Psoas muscle (tissue), 8 donors: Measurements from ENCODE around the gene TMEM50A. TPM values are rescaled to one million over a fixed set of nuclear protein-coding genes. Genes with fewer than 3 reads are reported as not detected.
"Not testable (repeated sequence)": the region's sequence is repeated elsewhere in the genome, so short reads cannot be mapped to it uniquely, and the experiment has no call there.

Experiments used
- ATAC-seq, 4 donors: fragments of 200-7000 bp; cut with Tn5 transposase; one replicate each; pipeline ENCODE4 v1.9.1; 2020; ENCODE audit warnings: moderate library complexity in 3 of 4, mild to moderate bottlenecking in 2 of 4
- DNase-seq, 2 donors: peaks; one replicate each; pipeline ENCODE4 v3.0.0-alpha.2; 2020
- H3K27ac ChIP-seq: fragments of 200-600 bp; one replicate; pipeline ENCODE4 v1.8.0; 2022
- H3K27me3 ChIP-seq, 3 donors: fragments of 200-600 bp in 1 of 3; one replicate each; pipeline versions ENCODE4 v1.6.1 to v1.8.0; 2013 to 2022; ENCODE audit warnings: low read length in 2 of 3, mild to moderate bottlenecking in 2 of 3, moderate library complexity in 1 of 3; ENCODE audit not compliant: insufficient read depth in 3 of 3
- H3K36me3 ChIP-seq, 2 donors: fragments of 200-600 bp in 1 of 2; one replicate each; pipeline versions ENCODE4 v1.6.1 to v1.8.0; 2013 to 2022; ENCODE audit warnings: low read depth in 1 of 2, mild to moderate bottlenecking in 1 of 2, moderate library complexity in 1 of 2; ENCODE audit not compliant: insufficient read depth in 1 of 2
- H3K4me1 ChIP-seq: fragments of 200-600 bp; one replicate; pipeline ENCODE4 v1.8.0; 2022
- H3K4me3 ChIP-seq: fragments of 200-600 bp; one replicate; pipeline ENCODE4 v1.8.0; 2022; ENCODE audit warnings: mild to moderate bottlenecking
- H3K9me3 ChIP-seq: fragments of 200-600 bp; one replicate; pipeline ENCODE4 v1.8.0; 2022
- CTCF ChIP-seq: fragments of 200-600 bp; IDR thresholded peaks from one replicate; pipeline ENCODE4 v1.8.0; 2022; ENCODE audit warnings: antibody characterized with exemption
- WGBS, 3 donors: extraction: QIAGEN DNeasy Blood & Tissue Kit; methylation state at CpG; one replicate each; pipeline versions ENCODE4 v1.1.6 to v1.1.7; 2013; 5-methylcytosine and 5-hydroxymethylcytosine counted together
- intact Hi-C, 2 donors: fragments of 100-400 bp; cut with DNase I; formaldehyde crosslinking; loops; one replicate each; pipeline versions ENCODE4 v1.11.0 to v1.14.2; 2022
- polyA plus RNA-seq, 3 donors: library from polyadenylated mRNA; stranded (reverse); fragments of 200-250 nt; gene quantifications; one replicate each; pipeline ENCODE4 v1.2.3, GENCODE V29; 2013
- total RNA-seq, 4 donors: library from RNA; stranded (reverse); fragmentation: NEBNext Ultra II Directional in 2 of 4; extraction: Animal tissue kit (Norgen Biotek cat#: 25700) in 2 of 4; gene quantifications; one replicate each; pipeline versions ENCODE4 v1.2.1 to v1.2.4, GENCODE V29; 2021 to 2023
- donor health status: healthy with polysubstance abuse.
- donor health status: DM: no; HTN: no; CAD: no; lungs with moderate emphysema.
- donor health status: Bipolar disorder and iron deficiency.
- donor health status: healthy.
- donor health status: DM: yes; HTN: yes; CAD: no.
- donor health status: DM: no; HTN: no; CAD: no.
- donor health status: DM: no; HTN: no; CAD: no.
- donor health status: DM: yes; HTN: yes; CAD: no.

Gene TMEM50A
- total and polyA plus RNA-seq, 7 donors: 37.0 to 68.1 (median 44.1) TPM

GRCh38 chr1:25402947-25403803 lies 65.0 kb downstream of the TMEM50A start:
- DNase-seq, H3K36me3 ChIP-seq, H3K27ac ChIP-seq, H3K27me3 ChIP-seq, H3K4me1 ChIP-seq, H3K9me3 ChIP-seq, H3K4me3 ChIP-seq: not testable (repeated sequence)
- 18 to 25% (median 19%) methylated on average over 5 to 6 of the region's 8 CpGs for WGBS, 3 donors
- peak; percentile 33 for TF ChIP-seq CTCF
- intact Hi-C loops: loop anchor here (5.0 kb wide), 1 partner anchor 119 kb away; no protein-coding TSS in a partner anchor
- ATAC-seq: peak; percentile 72 to 90 (median 84)

- intact Hi-C loops: loop anchor here in 1 of 2 donors (5.0 kb wide), 1 partner anchor 119 kb away; no protein-coding TSS in a partner anchor
- H3K36me3 ChIP-seq, H3K27ac ChIP-seq, H3K27me3 ChIP-seq, H3K4me3 ChIP-seq, DNase-seq, ATAC-seq, H3K9me3 ChIP-seq, H3K4me1 ChIP-seq: not testable (repeated sequence)
- WGBS, 3 donors: 69 to 76% (median 73%) methylated on average over 7 to 9 of the region's 12 CpGs
These were observed 67.7 kb downstream of the TMEM50A start for GRCh38 chr1:25405731-25406305.

GRCh38 chr1:25409641-25410427 lies 71.7 kb downstream of the TMEM50A start:
- not testable (repeated sequence) for H3K36me3 ChIP-seq, H3K4me1 ChIP-seq, ATAC-seq, H3K9me3 ChIP-seq, H3K27me3 ChIP-seq, H3K4me3 ChIP-seq, DNase-seq, H3K27ac ChIP-seq
- 80 to 87% (median 84%) methylated on average over 8 to 10 of the region's 10 CpGs for WGBS, 3 donors
- intact Hi-C loops: loop anchor here in 1 of 2 donors (5.0 kb wide), 1 partner anchor 123 kb away; no protein-coding TSS in a partner anchor

Other genes starting within 250 kb of the TMEM50A start
- 10 to 100 TPM; 23.9 to 44.5 (median 30.0) TPM for gene SYF2, start 105.8 kb upstream of the TMEM50A start, total RNA-seq
- 10 to 100 TPM; 48.5 to 92.9 (median 64.2) TPM for gene SYF2, start 105.8 kb upstream of the TMEM50A start, polyA plus RNA-seq
- gene RSRP1, start 90.9 kb upstream of the TMEM50A start, total RNA-seq: 10 to 100 TPM in 3 of 4 donors, 1 to 10 TPM in 1; 9.6 to 35.7 (median 20.6) TPM
- gene RSRP1, start 90.9 kb upstream of the TMEM50A start, polyA plus RNA-seq: 10 to 100 TPM; 15.4 to 36.5 (median 17.6) TPM
- gene RHD, start 65.8 kb upstream of the TMEM50A start, total RNA-seq: under 1 TPM in 1 of 4 donors, not detected in 3; 0.12 TPM
- not detected for gene RHD, start 65.8 kb upstream of the TMEM50A start, polyA plus RNA-seq
- 1 to 10 TPM in 3 of 4 donors, under 1 TPM in 1; 0.66 to 2.0 (median 1.1) TPM for gene RHCE, start 82.5 kb downstream of the TMEM50A start, total RNA-seq
- gene RHCE, start 82.5 kb downstream of the TMEM50A start, polyA plus RNA-seq: under 1 TPM in 2 of 3 donors, not detected in 1; 0.22 to 0.23 TPM
- 10 to 100 TPM; 22.7 to 49.7 (median 30.8) TPM for gene MACO1, start 92.6 kb downstream of the TMEM50A start, total RNA-seq
- 10 to 100 TPM in 2 of 3 donors, 1 to 10 TPM in 1; 8.8 to 40.5 (median 34.9) TPM for gene MACO1, start 92.6 kb downstream of the TMEM50A start, polyA plus RNA-seq
- 10 to 100 TPM; 10.1 to 12.9 (median 10.9) TPM for gene LDLRAP1, start 205.3 kb downstream of the TMEM50A start, total RNA-seq
- 10 to 100 TPM in 1 of 3 donors, 1 to 10 TPM in 2; 5.6 to 10.5 (median 6.7) TPM for gene LDLRAP1, start 205.3 kb downstream of the TMEM50A start, polyA plus RNA-seq